VCaP (cell line): ENCODE results near the gene DOCK10.

ENCODE experiments used
- H3K27ac ChIP-seq: fragments of 450-650 bp; 2 replicates; pipeline ENCODE4 v1.5.1; 2017
- TF ChIP-seq, protein P1 (sequence below): fragments of 450-650 bp; conservative IDR thresholded peaks from 2 replicates; pipeline ENCODE4 v1.5.1; 2017; ENCODE audit warnings: mild to moderate bottlenecking, moderate library complexity

The DOCK10 gene

DNA sequence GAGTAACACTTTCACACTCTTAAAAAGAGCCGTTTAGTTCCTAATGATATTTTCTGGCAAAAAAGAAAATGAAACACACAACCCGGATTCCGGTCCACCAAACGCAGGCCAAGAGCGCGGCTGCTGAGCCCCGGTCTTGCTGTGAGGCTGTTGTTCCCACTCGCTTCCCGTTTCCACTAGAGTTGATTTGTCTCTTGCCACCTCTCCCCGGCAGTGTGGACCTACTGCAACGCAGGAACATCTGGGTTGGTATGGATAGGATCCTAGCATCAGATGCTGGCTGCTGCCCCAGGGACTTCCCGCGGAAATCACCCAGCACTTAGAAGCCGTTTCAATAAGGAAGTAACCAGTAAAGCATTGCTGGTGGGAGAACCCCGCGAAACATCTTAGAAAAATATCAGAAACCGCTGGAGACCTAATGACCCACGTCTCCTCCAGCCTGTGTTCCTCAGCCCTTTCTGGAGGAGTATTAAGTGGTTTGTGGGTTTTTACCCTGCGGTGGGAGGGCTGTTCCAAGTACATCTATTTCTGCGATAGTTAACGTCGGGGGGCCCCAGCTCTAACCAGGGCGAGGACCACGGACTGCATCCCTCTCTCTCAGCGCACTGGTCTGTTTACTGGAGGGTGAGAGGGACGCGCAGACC, 939 bp downstream of the DOCK10 start:
- TF ChIP-seq, protein P1, sequence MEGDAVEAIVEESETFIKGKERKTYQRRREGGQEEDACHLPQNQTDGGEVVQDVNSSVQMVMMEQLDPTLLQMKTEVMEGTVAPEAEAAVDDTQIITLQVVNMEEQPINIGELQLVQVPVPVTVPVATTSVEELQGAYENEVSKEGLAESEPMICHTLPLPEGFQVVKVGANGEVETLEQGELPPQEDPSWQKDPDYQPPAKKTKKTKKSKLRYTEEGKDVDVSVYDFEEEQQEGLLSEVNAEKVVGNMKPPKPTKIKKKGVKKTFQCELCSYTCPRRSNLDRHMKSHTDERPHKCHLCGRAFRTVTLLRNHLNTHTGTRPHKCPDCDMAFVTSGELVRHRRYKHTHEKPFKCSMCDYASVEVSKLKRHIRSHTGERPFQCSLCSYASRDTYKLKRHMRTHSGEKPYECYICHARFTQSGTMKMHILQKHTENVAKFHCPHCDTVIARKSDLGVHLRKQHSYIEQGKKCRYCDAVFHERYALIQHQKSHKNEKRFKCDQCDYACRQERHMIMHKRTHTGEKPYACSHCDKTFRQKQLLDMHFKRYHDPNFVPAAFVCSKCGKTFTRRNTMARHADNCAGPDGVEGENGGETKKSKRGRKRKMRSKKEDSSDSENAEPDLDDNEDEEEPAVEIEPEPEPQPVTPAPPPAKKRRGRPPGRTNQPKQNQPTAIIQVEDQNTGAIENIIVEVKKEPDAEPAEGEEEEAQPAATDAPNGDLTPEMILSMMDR: no peak
- peak overlapping the region; percentile 42; the same call in 1 of the 2 replicates for H3K27ac ChIP-seq

DNA sequence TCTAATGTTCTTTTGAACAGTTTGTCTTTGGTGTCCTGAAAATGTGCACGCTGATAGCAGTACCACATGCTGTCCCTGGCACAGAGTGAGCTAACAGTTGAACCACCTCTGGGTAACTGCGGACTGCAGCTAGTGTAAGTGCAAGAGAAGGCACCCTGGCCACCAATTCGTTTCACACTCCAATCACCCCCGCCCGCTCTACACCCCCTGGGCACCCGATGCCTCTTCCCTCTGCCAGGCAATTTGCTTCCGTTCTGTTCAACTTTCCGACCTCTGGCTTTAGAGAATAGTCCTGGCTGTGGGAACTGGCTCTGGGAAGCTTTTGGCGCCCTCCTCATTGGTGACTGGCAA, 1.4 kb downstream of the DOCK10 start:
- no peak overlapping the region for H3K27ac ChIP-seq
- TF ChIP-seq, protein P1: no peak

DNA sequence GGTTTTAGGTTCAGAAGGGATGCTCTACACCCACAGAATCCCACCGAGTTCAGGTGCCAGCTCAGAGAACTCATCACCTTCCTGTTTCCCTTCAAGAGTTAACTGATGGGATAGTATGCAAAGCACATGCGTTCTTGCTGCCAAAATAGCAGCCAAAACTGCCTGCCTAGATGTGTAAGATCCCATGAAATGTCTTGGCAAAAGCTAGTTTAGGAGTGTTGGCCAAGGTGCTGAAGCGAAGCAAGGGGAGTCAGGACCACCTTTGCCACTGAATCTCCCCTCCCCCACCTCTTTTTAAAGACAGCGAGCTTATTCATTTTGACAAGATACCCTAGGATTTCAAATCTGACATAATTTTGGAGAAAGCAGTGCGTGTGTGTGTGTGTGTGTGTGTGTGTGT, 2.1 kb downstream of the DOCK10 start:
- TF ChIP-seq, protein P1: no peak

DNA sequence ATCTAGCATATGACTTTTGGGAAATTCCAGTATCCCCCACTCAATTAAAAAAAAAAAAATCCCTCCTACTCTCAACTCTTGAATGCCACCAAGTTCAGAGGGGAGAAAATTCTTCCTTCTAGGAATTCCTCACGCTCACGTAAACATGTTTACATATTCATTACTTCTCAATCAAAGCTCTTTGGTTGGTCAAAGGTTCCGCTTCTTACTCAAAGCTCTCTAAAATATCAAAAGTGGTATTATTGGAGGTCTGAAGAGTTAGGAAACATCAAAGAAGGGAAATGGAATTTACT, 4.1 kb downstream of the DOCK10 start:
- TF ChIP-seq, protein P1: no peak
- H3K27ac ChIP-seq: no peak overlapping the region

More for the DNA sequence above, 2.1 kb downstream of the DOCK10 start:
- no peak overlapping the region for H3K27ac ChIP-seq

DNA sequence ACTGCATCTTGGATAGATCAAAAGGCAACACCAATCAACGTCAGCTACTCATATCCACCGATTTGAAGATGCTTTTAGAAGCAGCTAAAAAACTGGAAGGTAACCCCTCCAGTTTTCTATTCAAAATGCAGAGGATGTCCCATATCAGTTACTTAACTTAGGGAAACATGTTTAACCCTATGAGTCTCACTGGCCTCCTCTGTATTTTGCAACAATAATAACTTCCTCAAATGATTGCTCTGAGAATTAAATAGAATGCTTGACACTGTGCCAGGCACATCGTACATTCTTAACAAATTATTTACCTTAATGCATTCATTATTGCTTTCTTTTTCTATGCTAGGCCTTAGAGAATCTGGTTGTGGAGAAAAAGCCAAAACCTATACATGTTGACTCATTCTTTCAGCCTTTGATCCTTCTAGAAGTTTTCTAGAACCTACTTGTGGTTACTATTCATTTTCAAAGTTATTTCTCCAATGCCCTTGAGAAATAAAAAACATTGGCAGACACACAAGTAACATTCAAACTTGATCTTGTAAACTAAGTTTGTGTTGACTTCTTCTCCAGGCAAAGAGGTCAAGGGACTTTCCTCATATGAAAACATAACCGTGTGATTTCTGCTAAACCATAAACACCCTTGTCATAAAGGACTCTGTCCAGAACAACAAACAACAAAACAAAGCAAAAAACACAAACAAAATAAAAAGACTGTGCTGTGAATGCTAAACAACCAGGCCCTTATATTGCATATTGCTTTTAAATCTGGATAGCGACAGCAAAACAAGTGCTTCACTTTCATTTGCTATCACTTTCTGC, 4.6 kb downstream of the DOCK10 start:
- H3K27ac ChIP-seq: no peak overlapping the region
- TF ChIP-seq, protein P1: no peak

DNA sequence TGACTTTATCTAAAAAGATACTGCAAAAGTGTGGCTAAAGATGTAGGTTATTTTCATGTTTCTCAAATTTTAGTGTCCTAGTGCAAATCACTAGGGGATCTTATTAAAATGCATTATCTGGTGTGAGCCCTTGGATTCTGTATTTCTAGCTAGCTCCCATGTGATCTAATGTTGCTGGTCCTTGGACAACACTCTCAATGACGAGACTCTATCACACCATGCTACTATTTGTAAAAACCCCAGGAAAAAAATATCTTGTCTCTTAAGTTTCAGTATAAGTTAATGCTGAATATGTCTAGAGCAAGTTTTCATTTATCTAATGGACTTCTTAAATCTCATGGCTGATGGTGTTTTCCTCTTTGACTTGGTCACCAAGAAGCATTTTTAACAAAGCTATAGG, 5.8 kb downstream of the DOCK10 start:
- TF ChIP-seq, protein P1: no peak

DNA sequence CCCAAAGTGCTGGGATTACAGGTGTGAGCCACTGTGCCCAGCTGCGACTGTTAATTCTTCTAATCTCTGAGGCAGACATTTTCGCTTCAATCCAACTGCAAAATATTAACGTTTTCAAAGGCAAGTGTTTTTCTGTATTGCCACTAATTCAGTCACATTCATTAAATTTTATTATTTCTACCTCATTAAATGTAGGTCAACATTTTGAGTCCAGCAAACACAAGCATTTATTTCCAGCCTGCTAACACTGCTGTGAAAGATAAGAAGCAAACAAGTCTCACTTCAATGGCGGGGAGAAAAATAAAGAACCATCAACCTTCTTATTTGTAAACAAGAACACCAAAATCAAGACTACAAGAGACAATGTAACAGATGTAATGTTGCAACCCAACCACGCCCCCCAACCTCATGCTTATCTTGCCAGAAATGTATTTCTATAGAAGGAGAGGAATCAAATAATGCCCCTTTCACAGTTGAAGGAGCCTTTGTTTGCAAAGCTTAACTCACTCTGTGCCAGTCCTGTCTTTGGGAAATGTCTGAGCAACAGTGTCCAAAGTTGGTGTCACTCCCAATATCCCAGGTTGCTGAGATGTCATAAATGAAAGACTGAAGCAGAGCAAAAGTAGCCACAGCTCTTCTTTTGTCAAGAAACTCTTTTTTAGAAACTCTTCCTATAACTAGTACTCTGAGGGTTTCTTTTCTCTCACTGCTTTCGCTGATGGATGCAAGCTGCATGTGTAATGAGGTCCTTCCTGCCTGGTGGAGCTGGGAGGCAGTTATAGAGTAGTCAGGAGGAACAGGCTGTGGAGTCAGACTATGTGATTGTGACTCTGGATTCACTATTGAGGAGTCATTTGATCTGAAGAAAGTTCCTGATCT, 8.6 kb downstream of the DOCK10 start:
- TF ChIP-seq, protein P1: no peak

More for the DNA sequence above, 5.8 kb downstream of the DOCK10 start:
- H3K27ac ChIP-seq: no peak overlapping the region

More for the DNA sequence above, 8.6 kb downstream of the DOCK10 start:
- no peak overlapping the region for H3K27ac ChIP-seq
